Keratinocyte (primary cell): ENCODE measurements around the gene ITPR2.

Experiments used
- CTCF ChIP-seq, 3 experiments: IDR thresholded peaks in 1 of 3; conservative IDR thresholded peaks in 1 of 3; optimal IDR thresholded peaks in 1 of 3; 2 replicates in 2 of 3; 3 replicates in 1 of 3; pipeline versions ENCODE3 to v1.5.1; 2011; ENCODE audit warnings: low read length in 3 of 3, mild to moderate bottlenecking in 3 of 3, moderate library complexity in 2 of 3, control low read depth in 1 of 3, inconsistent platforms in 1 of 3; ENCODE audit not compliant: insufficient read depth in 2 of 3; ENCODE audit errors: extremely low read depth in 1 of 3
- EZH2 ChIP-seq: IDR thresholded peaks from one replicate; pipeline ENCODE4 v1.6.1; 2012; ENCODE audit warnings: inconsistent platforms, mild to moderate bottlenecking, low read length, moderate library complexity

DNA sequence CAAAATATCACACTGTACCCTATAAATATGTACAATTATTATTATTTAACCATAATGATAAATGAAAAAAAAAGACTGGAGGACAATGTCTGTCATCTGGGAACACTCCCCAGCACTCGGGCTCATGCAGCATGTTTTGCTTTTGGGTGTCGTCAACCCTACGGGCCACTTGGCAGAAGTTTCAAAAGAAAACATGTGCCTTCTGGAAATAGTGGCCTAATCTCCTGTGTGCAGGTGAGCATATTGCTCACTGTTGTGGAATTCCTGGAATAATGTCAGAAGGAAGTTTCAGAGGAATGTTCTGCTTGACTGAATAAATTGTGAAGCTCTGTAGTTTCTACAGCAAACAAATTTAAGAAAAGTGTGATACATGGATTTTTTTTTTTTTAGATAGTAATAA is 339.3 kb downstream of the ITPR2 start:
- TF ChIP-seq CTCF (optimal IDR thresholded peaks at IDR 0.05 in 1 of 3, IDR thresholded peaks at IDR 0.05 in 1 of 3, conservative IDR thresholded peaks at IDR 0.05 in 1 of 3; ENCODE audit: extremely low read depth in 1 of 3, insufficient read depth in 2 of 3, low read length in 3 of 3) (no peak), EZH2 (no peak)
